Heart left ventricle (tissue), 16 donors: ENCODE data around the gene ZC3H7A. TPM values are rescaled to one million over a fixed set of nuclear protein-coding genes. Genes with fewer than 3 reads are reported as not detected.
A peak's percentile ranks its signal among the peaks of the same experiment; 100 is the strongest.

Source experiments
- ATAC-seq, 4 donors: fragments of 200-7000 bp; cut with Tn5 transposase; one replicate each; pipeline ENCODE4 v1.9.1; 2020 to 2022; ENCODE audit warnings: moderate library complexity in 4 of 4, mild to moderate bottlenecking in 3 of 4, moderate number of reproducible peaks in 1 of 4
- DNase-seq, 5 donors: peaks; one replicate each; pipeline ENCODE4 v3.0.0-alpha.2; 2020
- H3K27ac ChIP-seq, 12 donors: fragments of 200-600 bp; sonication (generic) in 4 of 12; one replicate each; pipeline versions ENCODE4 v1.5.0 to v1.8.0; 2016 to 2022; ENCODE audit warnings: mild to moderate bottlenecking in 2 of 12
- H3K27me3 ChIP-seq, 9 donors: fragments of 200-600 bp; sonication (generic) in 2 of 9; one replicate each; pipeline versions ENCODE4 v1.5.1 to v1.8.0; 2016 to 2022; ENCODE audit warnings: mild to moderate bottlenecking in 3 of 9
- H3K36me3 ChIP-seq, 9 donors: fragments of 200-600 bp; sonication (generic) in 2 of 9; one replicate each; pipeline versions ENCODE4 v1.5.0 to v1.8.0; 2018 to 2022; ENCODE audit warnings: mild to moderate bottlenecking in 2 of 9
- H3K4me1 ChIP-seq, 12 donors: fragments of 200-600 bp; sonication (generic) in 4 of 12; one replicate each; pipeline versions ENCODE4 v1.5.0 to v1.8.0; 2016 to 2022; ENCODE audit warnings: mild to moderate bottlenecking in 3 of 12
- H3K4me3 ChIP-seq, 12 donors: fragments of 200-600 bp; sonication (generic) in 4 of 12; one replicate each; pipeline versions ENCODE4 v1.5.0 to v1.8.0; 2017 to 2022; ENCODE audit warnings: mild to moderate bottlenecking in 9 of 12, moderate library complexity in 4 of 12
- H3K9me3 ChIP-seq, 12 donors: fragments of 200-600 bp; sonication (generic) in 4 of 12; one replicate each; pipeline versions ENCODE4 v1.5.0 to v1.8.0; 2016 to 2022; ENCODE audit warnings: mild to moderate bottlenecking in 1 of 12
- POLR2A ChIP-seq, 2 donors: fragments of 450-650 bp; IDR thresholded peaks; one replicate each; pipeline ENCODE4 v1.6.1; 2017; ENCODE audit warnings: antibody characterized with exemption in 2 of 2, mild to moderate bottlenecking in 2 of 2, moderate library complexity in 2 of 2
- WGBS, 4 donors: extraction: QIAGEN DNeasy Blood & Tissue Kit in 2 of 4; methylation state at CpG; one replicate each; pipeline versions ENCODE4 v1.1.5 to v1.1.7; 2013 to 2018; 5-methylcytosine and 5-hydroxymethylcytosine counted together
- intact Hi-C, 10 donors: fragments of 100-400 bp; cut with DNase I; formaldehyde crosslinking; loops; one replicate each; pipeline versions ENCODE4 v1.11.1 to v1.14.2; 2022
- polyA plus RNA-seq, 2 donors: library from polyadenylated mRNA; stranded (reverse); fragments of 200-250 nt; gene quantifications; one replicate each; pipeline ENCODE4 v1.2.3, GENCODE V29; 2013
- total RNA-seq, 9 donors: library from RNA; depleted of rRNA in 2 of 9; stranded (reverse); fragments of >200 nt in 2 of 9; fragmentation: NEBNext Ultra II Directional in 3 of 9; extraction: Animal tissue kit (Norgen Biotek cat#: 25700) in 3 of 9; gene quantifications; one replicate each; pipeline versions ENCODE4 v1.1.0 to v1.2.4, GENCODE V29; 2016 to 2023
- TF ChIP-seq, protein P1 (sequence below), 12 donors: fragments of 200-600 bp; sonication (generic) in 4 of 12; IDR thresholded peaks; one replicate each; pipeline versions ENCODE4 v1.5.0 to v1.8.0; 2018 to 2022; ENCODE audit warnings: antibody characterized with exemption in 12 of 12, mild to moderate bottlenecking in 5 of 12
- donor health status: ischemic (EF 13 %, LVEDD 7.1; RV severe dilation, severe dysfunction).
- donor health status: healthy with polysubstance abuse.
- donor health status: DM: no; HTN: yes; CAD: no.
- donor health status: DM: no; HTN: no; CAD: no.
- donor health status: ischemic (EF 25% LVEDD 6.9; RV normal size, moderate dysfunction).
- donor health status: ischemic (EF 25% LVEDD 5.7; RV mildly dilated, moderate dysfunction).
- donor health status: healthy.
- donor health status: DM: yes; HTN: yes; CAD: no.
- donor health status: ischemic (EF 35%, LVEDD 5.7; RV mildly dilated, moderate dysfunction).
- donor health status: nonischemic (EF 11% LVEDD 7.7; RV severe dilation, severe dysfunction).
- donor health status: DM: yes; HTN: yes; CAD: no.
- donor health status: PGD.
- donor health status: ischemic (EF 29% LVEDD 5.4; RV normal size, mild dysfunction).
- donor health status: nonischemic (EF 23%, LVEDD 6.1; RV moderate dilation, normal function).

ZC3H7A gene
- total and polyA plus RNA-seq, 11 donors, result 16.9 to 42.3 (median 27.9) TPM

DNA sequence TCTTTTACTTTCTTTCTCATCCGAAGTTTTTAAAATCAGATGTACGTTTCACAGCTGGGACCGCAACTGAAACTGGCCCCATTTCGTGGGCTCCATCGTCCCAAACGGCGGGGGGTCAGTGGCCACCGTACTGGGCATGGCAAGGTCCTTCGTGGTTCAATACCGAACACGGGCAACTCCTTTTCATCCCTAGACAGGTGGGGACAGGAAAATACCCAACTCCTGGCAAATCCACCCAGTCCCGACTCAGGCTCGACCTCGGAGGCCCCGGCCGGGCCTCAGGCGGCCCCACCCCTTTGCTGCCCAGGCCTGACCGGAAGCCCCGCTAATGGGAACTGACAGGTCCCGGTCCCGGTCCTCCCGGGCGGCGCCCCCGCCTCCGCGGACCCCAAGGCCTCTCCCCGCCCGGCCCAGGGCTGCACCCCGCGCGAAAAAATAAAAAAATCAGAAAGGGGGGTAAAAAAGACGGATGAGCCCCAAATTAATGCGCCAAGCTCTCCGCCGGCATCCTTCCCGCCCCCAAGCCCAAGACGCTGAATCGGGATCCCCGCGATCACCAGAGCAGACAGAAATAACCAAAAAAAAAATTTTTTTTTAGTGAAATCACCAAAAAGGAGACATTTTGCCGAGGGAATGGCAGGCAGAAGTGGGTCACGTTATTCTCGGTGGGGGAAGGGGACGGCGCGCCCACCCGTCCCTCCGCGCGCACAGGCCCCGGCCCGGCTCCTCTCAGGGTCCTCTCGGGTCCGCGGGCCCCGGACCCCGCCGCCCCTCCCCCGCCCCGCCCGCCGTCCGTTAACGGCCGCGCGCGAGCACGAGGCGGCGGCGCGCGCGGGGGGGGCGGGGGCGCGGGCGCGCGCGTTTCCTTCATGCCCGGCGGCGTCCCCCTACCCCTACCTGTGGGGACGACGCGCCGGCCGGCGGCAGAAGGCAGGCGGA is 562 bp downstream of the ZC3H7A start:
- intact Hi-C loops, result loop anchor here in 9 of 10 donors (2.0 to 10.0 kb wide), 7 partner anchors 52 to 854 kb away; partner anchors contain the start of genes TXNDC11 (in 7 of the 9), RSL1D1 (in 2 of the 9), CLEC16A (in 1 of the 9) and DEXI (in 1 of the 9)
- WGBS, 4 donors, result 1 to 2% (median 1%) methylated on average over 58 to 91 of the region's 93 CpGs
- H3K27ac ChIP-seq, result peak overlapping the region; percentile 87 to 99 (median 98)
- peak overlapping the region; percentile 59 to 100 (median 96) for H3K4me3 ChIP-seq
- H3K36me3 ChIP-seq, result peaks cover 0 to 26% (median 7%) of the 10 kb centered on the region in 9 donors
- ATAC-seq (peak in 3 of 4 donors; percentile 55 to 62 (median 57)), DNase-seq (peak; percentile 78 to 86 (median 80))
- peaks cover 8 to 85% (median 62%) of the 10 kb centered on the region in 12 donors for H3K4me1 ChIP-seq
- peak in 1 of 2 donors; percentile 18 for TF ChIP-seq POLR2A (IDR thresholded peaks at IDR 0.05)
- TF ChIP-seq, protein P1, sequence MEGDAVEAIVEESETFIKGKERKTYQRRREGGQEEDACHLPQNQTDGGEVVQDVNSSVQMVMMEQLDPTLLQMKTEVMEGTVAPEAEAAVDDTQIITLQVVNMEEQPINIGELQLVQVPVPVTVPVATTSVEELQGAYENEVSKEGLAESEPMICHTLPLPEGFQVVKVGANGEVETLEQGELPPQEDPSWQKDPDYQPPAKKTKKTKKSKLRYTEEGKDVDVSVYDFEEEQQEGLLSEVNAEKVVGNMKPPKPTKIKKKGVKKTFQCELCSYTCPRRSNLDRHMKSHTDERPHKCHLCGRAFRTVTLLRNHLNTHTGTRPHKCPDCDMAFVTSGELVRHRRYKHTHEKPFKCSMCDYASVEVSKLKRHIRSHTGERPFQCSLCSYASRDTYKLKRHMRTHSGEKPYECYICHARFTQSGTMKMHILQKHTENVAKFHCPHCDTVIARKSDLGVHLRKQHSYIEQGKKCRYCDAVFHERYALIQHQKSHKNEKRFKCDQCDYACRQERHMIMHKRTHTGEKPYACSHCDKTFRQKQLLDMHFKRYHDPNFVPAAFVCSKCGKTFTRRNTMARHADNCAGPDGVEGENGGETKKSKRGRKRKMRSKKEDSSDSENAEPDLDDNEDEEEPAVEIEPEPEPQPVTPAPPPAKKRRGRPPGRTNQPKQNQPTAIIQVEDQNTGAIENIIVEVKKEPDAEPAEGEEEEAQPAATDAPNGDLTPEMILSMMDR (IDR thresholded peaks at IDR 0.05), result no peak
- no peaks in the 10 kb centered on the region for H3K9me3 ChIP-seq
- no peaks in the 10 kb centered on the region for H3K27me3 ChIP-seq

DNA sequence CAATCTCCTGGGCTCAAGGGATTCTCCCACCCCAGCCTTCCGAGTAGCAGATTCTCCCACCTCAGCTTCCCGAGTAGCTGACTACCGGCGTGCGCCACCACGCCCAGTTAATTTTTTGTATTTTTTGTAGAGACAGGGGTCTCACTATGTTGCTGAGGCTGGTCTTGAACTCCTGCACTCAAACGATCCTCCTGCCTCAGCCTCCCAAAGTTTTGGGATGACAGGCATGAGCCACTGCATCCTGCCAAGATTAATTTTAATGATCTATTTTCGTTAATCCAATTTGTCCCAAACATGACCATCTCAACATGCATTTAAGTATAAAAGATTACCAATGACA is 1.2 kb downstream of the ZC3H7A start:
- DNase-seq, result peak in 1 of 5 donors; percentile 29
- H3K9me3 ChIP-seq, result no peaks in the 10 kb centered on the region
- WGBS, 4 donors, result 53 to 65% (median 58%) methylated on average over 8 of the region's 8 CpGs
- intact Hi-C loops, result loop anchor here in 9 of 10 donors (2.0 to 10.0 kb wide), 7 partner anchors 51 to 854 kb away; partner anchors contain the start of genes TXNDC11 (in 7 of the 9), RSL1D1 (in 2 of the 9), CLEC16A (in 1 of the 9) and DEXI (in 1 of the 9)
- TF ChIP-seq, protein P1 (IDR thresholded peaks at IDR 0.05), result no peak
- no peak for TF ChIP-seq POLR2A (IDR thresholded peaks at IDR 0.05)
- H3K36me3 ChIP-seq, result peaks cover 0 to 26% (median 7%) of the 10 kb centered on the region in 9 donors
- H3K4me1 ChIP-seq, result peaks cover 8 to 82% (median 66%) of the 10 kb centered on the region in 12 donors
- ATAC-seq, result no peak
- H3K4me3 ChIP-seq, result peak overlapping the region; percentile 59 to 100 (median 96)
- H3K27me3 ChIP-seq, result no peaks in the 10 kb centered on the region
- H3K27ac ChIP-seq, result peak overlapping the region in 11 of 12 donors; percentile 87 to 99 (median 99)

DNA sequence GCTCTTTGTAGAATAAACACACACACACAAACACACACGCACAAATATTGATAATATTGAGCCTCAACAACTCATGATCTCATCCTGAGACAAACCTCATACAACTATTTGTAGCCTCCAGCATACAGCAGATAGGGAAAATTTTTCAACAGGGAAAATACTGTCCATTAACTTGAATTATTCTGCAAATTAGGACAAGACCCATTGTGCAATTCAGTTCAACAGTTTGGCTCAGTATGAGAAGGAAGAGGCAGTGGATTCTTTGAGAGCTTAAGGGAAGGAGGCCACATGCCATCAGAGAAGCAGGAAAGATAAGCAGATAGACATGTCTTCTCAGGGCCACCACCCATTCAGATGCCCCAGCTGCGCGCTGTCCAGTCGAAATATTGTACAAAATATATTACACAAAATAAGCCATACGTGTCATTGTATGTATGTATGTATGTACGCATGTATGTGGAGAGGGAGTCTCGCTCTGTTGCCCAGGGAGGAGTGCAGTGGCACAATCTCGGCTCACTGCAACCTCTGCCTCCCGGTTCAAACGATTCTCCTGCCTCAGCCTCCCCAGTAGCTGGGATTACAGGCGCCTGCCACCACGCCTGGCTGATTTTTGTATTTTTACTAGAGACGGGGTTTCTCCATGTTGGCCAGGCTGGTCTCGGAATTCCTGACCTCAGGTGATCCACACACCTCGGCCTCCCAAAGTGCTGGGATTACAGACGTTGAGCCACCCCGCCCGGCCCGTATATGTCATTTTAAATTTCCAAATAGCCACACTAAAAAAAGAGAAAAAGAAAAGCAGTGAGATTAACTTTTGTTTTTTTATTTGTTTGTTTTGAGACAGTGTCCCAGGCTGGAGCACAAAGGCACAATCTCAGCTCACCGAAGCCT is 1.8 kb downstream of the ZC3H7A start:
- no peaks in the 10 kb centered on the region for H3K9me3 ChIP-seq
- peak overlapping the region in 10 of 12 donors; percentile 95 to 99 (median 99) for H3K27ac ChIP-seq
- peak overlapping the region in 11 of 12 donors; percentile 59 to 100 (median 96) for H3K4me3 ChIP-seq
- H3K4me1 ChIP-seq, result peaks cover 8 to 82% (median 66%) of the 10 kb centered on the region in 12 donors
- DNase-seq (peak in 1 of 5 donors; percentile 44), ATAC-seq (no peak)
- TF ChIP-seq POLR2A (IDR thresholded peaks at IDR 0.05), result no peak
- TF ChIP-seq, protein P1 (IDR thresholded peaks at IDR 0.05), result no peak
- H3K27me3 ChIP-seq, result no peaks in the 10 kb centered on the region
- 82 to 88% (median 85%) methylated on average over 20 of the region's 20 CpGs for WGBS, 4 donors
- peaks cover 0 to 31% (median 9%) of the 10 kb centered on the region in 9 donors for H3K36me3 ChIP-seq
- intact Hi-C loops, result loop anchor here in 9 of 10 donors (5.0 to 10.0 kb wide), 6 partner anchors 43 to 853 kb away; partner anchors contain the start of genes TXNDC11 (in 6 of the 9), CLEC16A (in 1 of the 9), DEXI (in 1 of the 9) and RSL1D1 (in 1 of the 9)
